K562 (cell line): Measurements from ENCODE around the gene ATP5F1A. TPM values are rescaled to one million over a fixed set of nuclear protein-coding genes. Genes with fewer than 3 reads are reported as not detected.

Experiments used
- BCOR ChIP-seq: fragments of 450-650 bp; IDR thresholded peaks from 2 replicates; pipeline ENCODE4 v1.6.1; 2016
- CREM ChIP-seq: IDR thresholded peaks from 2 replicates; pipeline ENCODE4 v1.6.1; 2014; ENCODE audit warnings: antibody characterized with exemption, low read depth
- FOXP1 ChIP-seq: sonication (generic); formaldehyde crosslinking; IDR thresholded peaks from 2 replicates; pipeline ENCODE4 v1.8.0; 2022; ENCODE audit warnings: mild to moderate bottlenecking, missing genetic modification reagents
- MAZ ChIP-seq, 2 experiments: fragments of 450-650 bp in 1 of 2; sonication (generic) in 1 of 2; formaldehyde crosslinking; IDR thresholded peaks in 1 of 2; conservative IDR thresholded peaks in 1 of 2; 2 replicates each; pipeline versions ENCODE4 v1.4.0 to v1.5.0; 2020; ENCODE audit warnings: mild to moderate bottlenecking in 1 of 2, missing genetic modification reagents in 1 of 2
- NR2F6 ChIP-seq: fragments of 450-650 bp; formaldehyde crosslinking; IDR thresholded peaks from 2 replicates; pipeline ENCODE4 v1.4.0; 2020; ENCODE audit warnings: mild to moderate bottlenecking
- OTX1 ChIP-seq: fragments of 450-650 bp; formaldehyde crosslinking; IDR thresholded peaks from 2 replicates; pipeline ENCODE4 v1.4.0; 2022; ENCODE audit warnings: mild to moderate bottlenecking
- PYGO2 ChIP-seq: fragments of 450-650 bp; IDR thresholded peaks from 2 replicates; pipeline ENCODE4 v1.6.1; 2016; ENCODE audit warnings: mild to moderate bottlenecking, missing genetic modification characterization, moderate library complexity, missing compliant biosample characterization
- SMC3 ChIP-seq: conservative IDR thresholded peaks from 2 replicates; pipeline ENCODE4 v1.6.1; 2011; ENCODE audit warnings: low read depth, low read length, improper control_type of control experiment; ENCODE audit not compliant: insufficient read depth
- SOX6 ChIP-seq: fragments of 450-650 bp; IDR thresholded peaks from 2 replicates; pipeline ENCODE4 v1.6.1; 2014; ENCODE audit warnings: mild to moderate bottlenecking
- SRSF1 ChIP-seq: fragments of 200-400 bp; formaldehyde crosslinking; IDR thresholded peaks from 2 replicates; pipeline ENCODE4 v1.6.1; 2017; ENCODE audit warnings: mild to moderate bottlenecking, low read depth, low read length, moderate library complexity
- TBL1XR1 ChIP-seq, 2 experiments: IDR thresholded peaks; 2 replicates each; pipeline ENCODE4 v1.6.1; 2012; ENCODE audit warnings: improper control_type of control experiment in 2 of 2, low read length in 2 of 2, mild to moderate bottlenecking in 1 of 2
- ZBTB17 ChIP-seq: fragments of 450-650 bp; formaldehyde crosslinking; IDR thresholded peaks from 2 replicates; pipeline ENCODE4 v1.4.0; 2020; ENCODE audit warnings: mild to moderate bottlenecking
- ZNF354B ChIP-seq: fragments of 250-450 bp; sonication (Bioruptor Pico); IDR thresholded peaks from 2 replicates; pipeline ENCODE4 v1.4.0; 2020
- ZNF561 ChIP-seq: fragments of 450-650 bp; formaldehyde crosslinking; conservative IDR thresholded peaks from 2 replicates; pipeline ENCODE4 v1.4.0; 2020; ENCODE audit warnings: mild to moderate bottlenecking, moderate library complexity
- ZNF584 ChIP-seq: fragments of 200-800 bp; sonication (Bioruptor generic); IDR thresholded peaks from 2 replicates; pipeline ENCODE4 v1.6.1; 2016; ENCODE audit warnings: low read depth, mild to moderate bottlenecking, missing genetic modification characterization, missing compliant biosample characterization
- ZNF766 ChIP-seq: fragments of 200-800 bp; sonication (Bioruptor generic); conservative IDR thresholded peaks from 2 replicates; pipeline ENCODE4 v1.6.1; 2016; ENCODE audit warnings: missing genetic modification characterization, missing compliant biosample characterization
- polyA plus RNA-seq, 8 experiments: library from polyadenylated mRNA; depleted of rRNA in 4 of 8; stranded (reverse) in 5 of 8; unstranded in 3 of 8; fragments of >200 nt; fragmentation: Nextera tagmentation in 2 of 8; fragmentation: Illumina TruSeq in 1 of 8; extraction: Ambion mirVana in 2 of 8; extraction: Trizol in 1 of 8; gene quantifications; 2 replicates each; pipeline versions ENCODE4 v1.2.1 to v1.2.3, GENCODE V29; 2011 to 2014; ENCODE audit warnings: inconsistent platforms in 1 of 8, missing spikeins in 1 of 8
- total RNA-seq, 7 experiments: library from RNA; depleted of rRNA in 6 of 7; stranded (reverse); fragments of >200 nt in 6 of 7; fragmentation: Illumina TruSeq in 2 of 7; extraction: Trizol in 2 of 7; gene quantifications; 2 replicates each; pipeline versions ENCODE4 v1.2.1 to v1.2.3, GENCODE V29; 2011 to 2021; ENCODE audit warnings: low replicate concordance in 1 of 7
- TF ChIP-seq, protein P1 (sequence below): fragments of 450-650 bp; formaldehyde crosslinking; IDR thresholded peaks from 2 replicates; pipeline ENCODE4 v1.4.0; 2020; ENCODE audit warnings: mild to moderate bottlenecking, moderate library complexity
- TF ChIP-seq, protein P2 (sequence below): sonication (generic); formaldehyde crosslinking; IDR thresholded peaks from 2 replicates; pipeline ENCODE4 v1.8.0; 2022; ENCODE audit warnings: mild to moderate bottlenecking, missing genetic modification reagents
- TF ChIP-seq, protein P3 (sequence below): IDR thresholded peaks from 3 replicates; pipeline ENCODE4 v1.6.1; 2011; ENCODE audit warnings: borderline replicate concordance, mild to moderate bottlenecking, moderate library complexity; ENCODE audit not compliant: insufficient read length; ENCODE audit errors: extremely low read depth
- TF ChIP-seq, protein P4 (sequence below): fragments of 450-650 bp; formaldehyde crosslinking; IDR thresholded peaks from 2 replicates; pipeline ENCODE4 v1.4.0; 2020; ENCODE audit warnings: mild to moderate bottlenecking
- TF ChIP-seq, protein P5 (sequence below): IDR thresholded peaks from 3 replicates; pipeline ENCODE4 v1.6.1; 2011; ENCODE audit warnings: borderline replicate concordance, mild to moderate bottlenecking; ENCODE audit not compliant: insufficient read length, insufficient read depth

The ATP5F1A gene
- total and polyA plus RNA-seq, 9 of the 15 experiments (the other 6 are each of a cell fraction or from before 2014, with no cell fraction given) = 377 to 762 (median 490) TPM

DNA sequence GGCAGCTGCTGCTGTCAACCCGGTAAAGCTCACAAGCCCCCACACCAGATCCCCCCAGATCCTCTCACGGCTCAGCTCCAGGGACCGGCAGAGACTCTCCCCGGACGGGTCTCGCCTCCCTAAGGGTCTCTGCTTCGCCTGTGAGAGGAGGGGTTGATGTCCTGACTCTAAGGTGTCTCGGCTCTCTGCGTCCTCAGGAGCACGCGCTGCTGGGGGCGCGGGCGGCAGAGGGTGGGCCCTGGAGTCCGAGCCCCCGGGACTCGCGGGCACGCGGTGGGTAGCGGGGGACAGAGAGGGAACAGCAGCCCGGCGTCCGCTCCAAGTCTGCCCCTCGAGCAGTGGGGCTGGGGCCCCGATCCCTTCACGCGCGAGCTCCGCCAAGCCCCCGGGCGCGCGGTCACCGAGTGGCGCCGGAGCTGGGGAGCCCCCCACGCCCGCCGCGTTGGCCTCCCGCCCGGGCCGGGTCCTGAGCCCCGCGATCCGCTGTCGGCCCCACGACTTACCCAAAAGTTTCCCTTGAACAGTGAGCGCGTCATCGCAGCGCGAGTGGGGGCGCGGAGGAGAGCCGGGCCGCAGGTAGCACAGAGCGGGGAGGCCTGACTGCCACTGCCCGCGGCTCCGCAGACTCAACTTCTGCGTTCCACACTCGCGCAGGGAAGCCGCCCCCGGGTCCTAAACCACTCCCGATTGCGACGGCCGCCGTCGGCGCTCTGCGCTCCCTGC lies 26.3 kb downstream of the ATP5F1A start, which contains the start of gene PSTPIP2 (continued):
- TF ChIP-seq FOXP1 (CRISPR knock-in tag) = no peak
- no peak for TF ChIP-seq ZNF561
- TF ChIP-seq CREM = peak; percentile 57; the same call in 1 of the 2 replicates
- no peak for TF ChIP-seq PYGO2 (tag)
- TF ChIP-seq ZNF584 (CRISPR knock-in tag) = no peak
- no peak for TF ChIP-seq SRSF1
- 0 out of 2 replicates have a peak, but pooled peaks have one; percentile 41 for TF ChIP-seq BCOR
- peak; percentile 15 to 18; a peak in 1 of 4 replicates for TF ChIP-seq MAZ (CRISPR knock-in tag; conservative IDR thresholded peaks at IDR 0.05 in 1 of 2, IDR thresholded peaks at IDR 0.05 in 1 of 2)
- no peak for TF ChIP-seq TBL1XR1 (IDR thresholded peaks at IDR 0.05; ENCODE audit: low read length in 2 of 2)
- no peak for TF ChIP-seq ZBTB17 (CRISPR knock-in tag)
- TF ChIP-seq, protein P1, sequence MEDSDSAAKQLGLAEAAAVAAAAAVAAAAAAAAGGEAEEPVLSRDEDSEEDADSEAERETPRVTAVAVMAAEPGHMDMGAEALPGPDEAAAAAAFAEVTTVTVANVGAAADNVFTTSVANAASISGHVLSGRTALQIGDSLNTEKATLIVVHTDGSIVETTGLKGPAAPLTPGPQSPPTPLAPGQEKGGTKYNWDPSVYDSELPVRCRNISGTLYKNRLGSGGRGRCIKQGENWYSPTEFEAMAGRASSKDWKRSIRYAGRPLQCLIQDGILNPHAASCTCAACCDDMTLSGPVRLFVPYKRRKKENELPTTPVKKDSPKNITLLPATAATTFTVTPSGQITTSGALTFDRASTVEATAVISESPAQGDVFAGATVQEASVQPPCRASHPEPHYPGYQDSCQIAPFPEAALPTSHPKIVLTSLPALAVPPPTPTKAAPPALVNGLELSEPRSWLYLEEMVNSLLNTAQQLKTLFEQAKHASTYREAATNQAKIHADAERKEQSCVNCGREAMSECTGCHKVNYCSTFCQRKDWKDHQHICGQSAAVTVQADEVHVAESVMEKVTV (CRISPR knock-in tag) = no peak
- TF ChIP-seq SOX6 = no peak
- TF ChIP-seq, protein P2, sequence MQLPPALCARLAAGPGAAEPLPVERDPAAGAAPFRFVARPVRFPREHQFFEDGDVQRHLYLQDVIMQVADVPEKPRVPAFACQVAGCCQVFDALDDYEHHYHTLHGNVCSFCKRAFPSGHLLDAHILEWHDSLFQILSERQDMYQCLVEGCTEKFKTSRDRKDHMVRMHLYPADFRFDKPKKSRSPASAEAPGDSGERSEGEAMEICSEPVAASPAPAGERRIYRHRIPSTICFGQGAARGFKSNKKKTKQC (CRISPR knock-in tag) = peak; percentile 56; the same call in 1 of the 2 replicates
- no peak for TF ChIP-seq ZNF354B (CRISPR knock-in tag)
- no peak for TF ChIP-seq ZNF766
- TF ChIP-seq SMC3 = no peak
- TF ChIP-seq, protein P3, sequence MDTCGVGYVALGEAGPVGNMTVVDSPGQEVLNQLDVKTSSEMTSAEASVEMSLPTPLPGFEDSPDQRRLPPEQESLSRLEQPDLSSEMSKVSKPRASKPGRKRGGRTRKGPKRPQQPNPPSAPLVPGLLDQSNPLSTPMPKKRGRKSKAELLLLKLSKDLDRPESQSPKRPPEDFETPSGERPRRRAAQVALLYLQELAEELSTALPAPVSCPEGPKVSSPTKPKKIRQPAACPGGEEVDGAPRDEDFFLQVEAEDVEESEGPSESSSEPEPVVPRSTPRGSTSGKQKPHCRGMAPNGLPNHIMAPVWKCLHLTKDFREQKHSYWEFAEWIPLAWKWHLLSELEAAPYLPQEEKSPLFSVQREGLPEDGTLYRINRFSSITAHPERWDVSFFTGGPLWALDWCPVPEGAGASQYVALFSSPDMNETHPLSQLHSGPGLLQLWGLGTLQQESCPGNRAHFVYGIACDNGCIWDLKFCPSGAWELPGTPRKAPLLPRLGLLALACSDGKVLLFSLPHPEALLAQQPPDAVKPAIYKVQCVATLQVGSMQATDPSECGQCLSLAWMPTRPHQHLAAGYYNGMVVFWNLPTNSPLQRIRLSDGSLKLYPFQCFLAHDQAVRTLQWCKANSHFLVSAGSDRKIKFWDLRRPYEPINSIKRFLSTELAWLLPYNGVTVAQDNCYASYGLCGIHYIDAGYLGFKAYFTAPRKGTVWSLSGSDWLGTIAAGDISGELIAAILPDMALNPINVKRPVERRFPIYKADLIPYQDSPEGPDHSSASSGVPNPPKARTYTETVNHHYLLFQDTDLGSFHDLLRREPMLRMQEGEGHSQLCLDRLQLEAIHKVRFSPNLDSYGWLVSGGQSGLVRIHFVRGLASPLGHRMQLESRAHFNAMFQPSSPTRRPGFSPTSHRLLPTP = no peak
- TF ChIP-seq, protein P4, sequence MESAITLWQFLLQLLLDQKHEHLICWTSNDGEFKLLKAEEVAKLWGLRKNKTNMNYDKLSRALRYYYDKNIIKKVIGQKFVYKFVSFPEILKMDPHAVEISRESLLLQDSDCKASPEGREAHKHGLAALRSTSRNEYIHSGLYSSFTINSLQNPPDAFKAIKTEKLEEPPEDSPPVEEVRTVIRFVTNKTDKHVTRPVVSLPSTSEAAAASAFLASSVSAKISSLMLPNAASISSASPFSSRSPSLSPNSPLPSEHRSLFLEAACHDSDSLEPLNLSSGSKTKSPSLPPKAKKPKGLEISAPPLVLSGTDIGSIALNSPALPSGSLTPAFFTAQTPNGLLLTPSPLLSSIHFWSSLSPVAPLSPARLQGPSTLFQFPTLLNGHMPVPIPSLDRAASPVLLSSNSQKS (CRISPR knock-in tag) = no peak
- TF ChIP-seq, protein P5, sequence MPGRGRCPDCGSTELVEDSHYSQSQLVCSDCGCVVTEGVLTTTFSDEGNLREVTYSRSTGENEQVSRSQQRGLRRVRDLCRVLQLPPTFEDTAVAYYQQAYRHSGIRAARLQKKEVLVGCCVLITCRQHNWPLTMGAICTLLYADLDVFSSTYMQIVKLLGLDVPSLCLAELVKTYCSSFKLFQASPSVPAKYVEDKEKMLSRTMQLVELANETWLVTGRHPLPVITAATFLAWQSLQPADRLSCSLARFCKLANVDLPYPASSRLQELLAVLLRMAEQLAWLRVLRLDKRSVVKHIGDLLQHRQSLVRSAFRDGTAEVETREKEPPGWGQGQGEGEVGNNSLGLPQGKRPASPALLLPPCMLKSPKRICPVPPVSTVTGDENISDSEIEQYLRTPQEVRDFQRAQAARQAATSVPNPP = no peak
- TF ChIP-seq OTX1 (CRISPR knock-in tag) = no peak
- no peak for TF ChIP-seq NR2F6 (CRISPR knock-in tag)
